ENCODE measurements around the gene SPEG.

DNA sequence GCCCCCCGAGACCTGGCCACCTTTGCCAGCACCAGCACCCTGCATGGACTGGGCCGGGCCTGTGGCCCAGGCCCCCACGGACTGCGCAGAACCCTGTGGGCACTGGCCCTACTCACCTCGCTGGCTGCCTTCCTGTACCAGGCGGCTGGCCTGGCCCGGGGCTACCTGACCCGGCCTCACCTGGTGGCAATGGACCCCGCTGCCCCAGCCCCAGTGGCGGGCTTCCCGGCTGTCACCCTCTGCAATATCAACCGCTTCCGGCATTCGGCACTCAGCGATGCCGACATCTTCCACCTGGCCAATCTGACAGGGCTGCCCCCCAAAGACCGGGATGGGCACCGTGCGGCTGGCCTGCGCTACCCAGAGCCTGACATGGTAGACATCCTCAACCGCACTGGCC lies 80.2 kb downstream of the SPEG start:
- no peak for TF ChIP-seq RAD21 (IDR thresholded peaks at IDR 0.05; ENCODE audit: low read depth)
- no peak for TF ChIP-seq CEBPB (IDR thresholded peaks at IDR 0.05)
- no peak for TF ChIP-seq YY1 (IDR thresholded peaks at IDR 0.05; ENCODE audit: low read depth)
